K562 (cell line): Measurements from ENCODE around the gene MAB21L1. TPM values are rescaled to one million over a fixed set of nuclear protein-coding genes. Genes with fewer than 3 reads are reported as not detected.

Experiments used
- ATAC-seq: fragments of 200-7000 bp; cut with Tn5 transposase; 3 replicates; pipeline ENCODE4 v1.9.1; 2020; ENCODE audit warnings: moderate library complexity
- BruUV-seq: library from RNA; stranded (reverse); fragments of 400-500 nt; replicated peaks from 2 replicates; lab custom pipeline; 2021; lab: Mats Ljungman, UMichigan
- CTCF ChIA-PET: fragments of 300-600 bp; formaldehyde crosslinking; extraction: SDS; loops from one replicate; lab custom pipeline; 2021; ENCODE audit warnings: low intra/inter-chr PET ratio; lab: Yijun Ruan, JAX
- POLR2A ChIA-PET: fragments of 300-600, 350-650 bp; sonication (Branson Sonifier 250); formaldehyde crosslinking; extraction: SDS; loops from one replicate; lab custom pipeline; 2021; ENCODE audit warnings: antibody characterized with exemption, inconsistent platforms; lab: Yijun Ruan, JAX
- DNase-seq, 4 experiments: peaks; one replicate each; pipeline versions ENCODE4 v3.0.0 to v3.0.0-alpha.2; 2011 to 2018; ENCODE audit warnings: low spot score in 3 of 4, mixed read lengths in 3 of 4; ENCODE audit errors: extremely low read depth in 1 of 4
- FAIRE-seq: peaks from 2 replicates; lab custom pipeline; 2011; peaks lifted over from hg19 to GRCh38; lab: Jason Lieb, UNC
- H2AFZ ChIP-seq: 2 replicates; pipeline ENCODE4 v1.6.0; 2011; ENCODE audit warnings: low read depth, low read length, control low read depth, inconsistent platforms
- H3K27ac ChIP-seq: fragments of 200-600 bp; 3 replicates; pipeline ENCODE4 v1.8.0; 2011; ENCODE audit warnings: low read depth, mild to moderate bottlenecking, control low read depth, inconsistent platforms, low read length, moderate library complexity, mixed read lengths; ENCODE audit errors: extremely low read depth
- H3K27me3 ChIP-seq, 2 experiments: fragments of 300-600 bp in 1 of 2; 2 replicates in 1 of 2; 3 replicates in 1 of 2; pipeline versions ENCODE4 v1.6.0 to v1.8.0; 2011; ENCODE audit warnings: inconsistent platforms in 2 of 2, low read length in 2 of 2, mild to moderate bottlenecking in 1 of 2, mixed read lengths in 1 of 2, moderate library complexity in 1 of 2; ENCODE audit not compliant: control insufficient read depth in 2 of 2, insufficient read depth in 2 of 2
- H3K36me3 ChIP-seq: fragments of 300-600 bp; 3 replicates; pipeline ENCODE4 v1.8.0; 2011; ENCODE audit warnings: mild to moderate bottlenecking, low read length, inconsistent platforms; ENCODE audit not compliant: control insufficient read depth, insufficient read depth
- H3K4me1 ChIP-seq, 2 experiments: fragments of 200-600 bp in 1 of 2; replicated peaks in 1 of 2; 2 replicates in 1 of 2; 3 replicates in 1 of 2; pipeline versions ENCODE4 v1.5.1 to v1.8.0; 2011; ENCODE audit warnings: inconsistent platforms in 2 of 2, low read length in 2 of 2, mild to moderate bottlenecking in 1 of 2, mixed read lengths in 1 of 2, moderate library complexity in 1 of 2; ENCODE audit not compliant: control insufficient read depth in 2 of 2, insufficient read depth in 2 of 2
- H3K4me2 ChIP-seq: 2 replicates; pipeline ENCODE4 v1.6.1; 2011; ENCODE audit warnings: low read length, control low read depth, inconsistent platforms, mixed read lengths; ENCODE audit not compliant: insufficient read depth
- H3K4me3 ChIP-seq: fragments of 200-600 bp; sonication (generic), shearing (Covaris generic); 2 replicates; pipeline ENCODE4 v1.5.1; 2016; ENCODE audit warnings: control low read depth, inconsistent platforms
- H3K79me2 ChIP-seq: fragments of 200-600 bp; 3 replicates; pipeline ENCODE4 v1.8.0; 2011; ENCODE audit warnings: low read length, inconsistent platforms; ENCODE audit not compliant: control insufficient read depth, insufficient read depth
- H3K9ac ChIP-seq, 2 experiments: 2 replicates each; pipeline versions ENCODE4 v1.6.0 to v1.6.1; 2011; ENCODE audit warnings: low read depth in 2 of 2, low read length in 2 of 2, control low read depth in 1 of 2, inconsistent platforms in 1 of 2, mild to moderate bottlenecking in 1 of 2, mixed read lengths in 1 of 2; ENCODE audit not compliant: insufficient read depth in 1 of 2
- H3K9me1 ChIP-seq: one replicate; pipeline ENCODE4 v1.6.0; 2011; ENCODE audit warnings: inconsistent platforms, mild to moderate bottlenecking, low read length, moderate library complexity; ENCODE audit not compliant: control insufficient read depth, insufficient read depth
- H3K9me3 ChIP-seq: replicated peaks from 2 replicates; pipeline ENCODE4 v1.5.1; 2011; ENCODE audit warnings: low read depth, low read length, inconsistent platforms; ENCODE audit not compliant: control insufficient read depth, insufficient read depth
- H4K20me1 ChIP-seq: replicated peaks from 2 replicates; pipeline ENCODE4 v1.6.1; 2011; ENCODE audit warnings: low read length, inconsistent platforms, mixed read lengths; ENCODE audit not compliant: control insufficient read depth, insufficient read depth
- BDP1 ChIP-seq: IDR thresholded peaks from 3 replicates; pipeline ENCODE4 v1.6.1; 2011; ENCODE audit not compliant: insufficient read length, insufficient read depth
- BRF1 ChIP-seq: IDR thresholded peaks from 3 replicates; pipeline ENCODE4 v1.6.1; 2011; ENCODE audit warnings: borderline replicate concordance, mild to moderate bottlenecking; ENCODE audit not compliant: insufficient read length; ENCODE audit errors: extremely low read depth
- DMBX1 ChIP-seq: fragments of 250-450 bp; sonication (Bioruptor Pico); IDR thresholded peaks from 2 replicates; pipeline ENCODE4 v1.8.0; 2022; ENCODE audit warnings: inconsistent platforms, mild to moderate bottlenecking, moderate library complexity, borderline replicate concordance
- ETV1 ChIP-seq: fragments of 450-650 bp; conservative IDR thresholded peaks from 2 replicates; pipeline ENCODE4 v1.6.1; 2016; ENCODE audit warnings: missing genetic modification characterization, control low read depth, low read depth, missing compliant biosample characterization
- HDAC2 ChIP-seq: fragments of 450-650 bp; IDR thresholded peaks from 2 replicates; pipeline ENCODE4 v1.6.1; 2016; ENCODE audit warnings: mild to moderate bottlenecking
- MAZ ChIP-seq, 2 experiments: fragments of 450-650 bp in 1 of 2; sonication (generic) in 1 of 2; formaldehyde crosslinking; IDR thresholded peaks in 1 of 2; conservative IDR thresholded peaks in 1 of 2; 2 replicates each; pipeline versions ENCODE4 v1.4.0 to v1.5.0; 2020; ENCODE audit warnings: mild to moderate bottlenecking in 1 of 2, missing genetic modification reagents in 1 of 2
- MCM5 ChIP-seq: fragments of 450-650 bp; IDR thresholded peaks from 2 replicates; pipeline ENCODE4 v1.6.1; 2016; ENCODE audit warnings: low read depth
- NFIC ChIP-seq: fragments of 450-650 bp; IDR thresholded peaks from 2 replicates; pipeline ENCODE4 v1.6.1; 2017; ENCODE audit warnings: mild to moderate bottlenecking, inconsistent platforms
- POLR2B ChIP-seq: fragments of 450-650 bp; IDR thresholded peaks from 2 replicates; pipeline ENCODE4 v1.6.1; 2018; ENCODE audit warnings: low read depth; ENCODE audit not compliant: partially characterized antibody
- RFX7 ChIP-seq: fragments of 250-450 bp; sonication (Bioruptor Pico); IDR thresholded peaks from 2 replicates; pipeline ENCODE4 v1.5.1; 2021; ENCODE audit warnings: mild to moderate bottlenecking
- SRSF3 ChIP-seq: fragments of 200-400 bp; formaldehyde crosslinking; IDR thresholded peaks from 2 replicates; pipeline ENCODE4 v1.6.1; 2016; ENCODE audit warnings: mild to moderate bottlenecking, low read length, moderate library complexity; ENCODE audit not compliant: insufficient read depth
- SRSF9 ChIP-seq: fragments of 200-400 bp; formaldehyde crosslinking; IDR thresholded peaks from 2 replicates; pipeline ENCODE4 v1.6.1; 2017; ENCODE audit warnings: low read depth, low read length, borderline replicate concordance
- TCFL5 ChIP-seq: fragments of 250-450 bp; sonication (Bioruptor Pico); conservative IDR thresholded peaks from 2 replicates; pipeline ENCODE4 v1.6.1; 2021; ENCODE audit warnings: mild to moderate bottlenecking, moderate library complexity, matching md5 sums
- TRIM24 ChIP-seq, 2 experiments: fragments of 450-650 bp; IDR thresholded peaks; 2 replicates each; pipeline ENCODE4 v1.6.1; 2016
- U2AF1 ChIP-seq: fragments of 200-400 bp; formaldehyde crosslinking; optimal IDR thresholded peaks from 2 replicates; pipeline ENCODE3; 2017; ENCODE audit warnings: mild to moderate bottlenecking, low read depth, low read length, moderate library complexity
- ZNF143 ChIP-seq: sonication (generic); formaldehyde crosslinking; IDR thresholded peaks from 2 replicates; pipeline ENCODE4 v1.9.0; 2022; ENCODE audit warnings: mild to moderate bottlenecking, missing genetic modification reagents
- ZNF24 ChIP-seq: fragments of 450-650 bp; IDR thresholded peaks from 2 replicates; pipeline ENCODE4 v1.6.1; 2016
- ZNF584 ChIP-seq: fragments of 200-800 bp; sonication (Bioruptor generic); IDR thresholded peaks from 2 replicates; pipeline ENCODE4 v1.6.1; 2016; ENCODE audit warnings: low read depth, mild to moderate bottlenecking, missing genetic modification characterization, missing compliant biosample characterization
- WGBS: fragments of 100-300 bp; shearing (Covaris generic); methylation state at CpG from one replicate; pipeline ENCODE4 v1.1.6; 2016; ENCODE audit warnings: low coverage, mixed read lengths; ENCODE audit not compliant: insufficient coverage; ENCODE audit errors: missing lambda C conversion rate; 5-methylcytosine and 5-hydroxymethylcytosine counted together
- in situ Hi-C: fragments of 300-500 bp; cut with MboI; formaldehyde crosslinking; loops from 4 replicates; pipeline ENCODE4 v1.15.0; 2018; ENCODE audit warnings: inconsistent platforms, mixed read lengths
- intact Hi-C: fragments of 100-400 bp; cut with micrococcal nuclease; formaldehyde crosslinking; loops from 2 replicates; pipeline ENCODE4 v1.14.2; 2022
- polyA plus RNA-seq, 8 experiments: library from polyadenylated mRNA; depleted of rRNA in 4 of 8; stranded (reverse) in 5 of 8; unstranded in 3 of 8; fragments of >200 nt; fragmentation: Nextera tagmentation in 2 of 8; fragmentation: Illumina TruSeq in 1 of 8; extraction: Ambion mirVana in 2 of 8; extraction: Trizol in 1 of 8; gene quantifications; 2 replicates each; pipeline versions ENCODE4 v1.2.1 to v1.2.3, GENCODE V29; 2011 to 2014; ENCODE audit warnings: inconsistent platforms in 1 of 8, missing spikeins in 1 of 8
- total RNA-seq, 7 experiments: library from RNA; depleted of rRNA in 6 of 7; stranded (reverse); fragments of >200 nt in 6 of 7; fragmentation: Illumina TruSeq in 2 of 7; extraction: Trizol in 2 of 7; gene quantifications; 2 replicates each; pipeline versions ENCODE4 v1.2.1 to v1.2.3, GENCODE V29; 2011 to 2021; ENCODE audit warnings: low replicate concordance in 1 of 7
- TF ChIP-seq, protein P1 (sequence below), 2 experiments: fragments of 200-800 bp in 1 of 2; sonication (Bioruptor generic) in 1 of 2; sonication (generic) in 1 of 2; formaldehyde crosslinking in 1 of 2; IDR thresholded peaks in 1 of 2; conservative IDR thresholded peaks in 1 of 2; 2 replicates each; pipeline versions ENCODE4 v1.5.0 to v1.6.1; 2016 to 2020; ENCODE audit warnings: missing compliant biosample characterization in 1 of 2, missing genetic modification characterization in 1 of 2, missing genetic modification reagents in 1 of 2
- TF ChIP-seq, protein P2 (sequence below): fragments of 450-650 bp; conservative IDR thresholded peaks from 2 replicates; pipeline ENCODE4 v1.6.1; 2016; ENCODE audit warnings: missing genetic modification characterization, low read depth, mild to moderate bottlenecking, missing compliant biosample characterization, moderate library complexity

MAB21L1 gene
- total and polyA plus RNA-seq, 9 of the 15 experiments (the other 6 are each of a cell fraction or from before 2014, with no cell fraction given): not detected

DNA sequence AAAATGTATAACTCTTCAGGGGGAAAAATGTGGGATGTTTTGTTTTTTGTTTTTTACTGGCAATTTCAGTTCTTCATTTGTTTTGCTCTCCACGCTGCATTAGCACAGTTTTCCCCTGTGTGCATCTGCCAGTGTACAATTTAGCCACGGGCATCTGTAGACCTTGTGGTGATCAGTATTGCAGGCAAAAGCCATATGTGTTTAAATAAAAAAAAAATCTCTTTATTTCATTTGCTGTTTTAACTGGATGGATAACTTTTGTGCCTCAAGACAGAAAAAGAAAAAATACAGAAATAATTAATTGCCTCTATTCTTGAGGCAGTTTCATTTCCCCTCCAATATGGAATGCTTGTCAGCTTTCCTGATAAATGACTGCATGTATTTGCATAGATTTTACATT, 7.9 kb upstream of the MAB21L1 start (continued):
- no peak for TF ChIP-seq ZNF24
- no peak for TF ChIP-seq ETV1
- TF ChIP-seq, protein P1, sequence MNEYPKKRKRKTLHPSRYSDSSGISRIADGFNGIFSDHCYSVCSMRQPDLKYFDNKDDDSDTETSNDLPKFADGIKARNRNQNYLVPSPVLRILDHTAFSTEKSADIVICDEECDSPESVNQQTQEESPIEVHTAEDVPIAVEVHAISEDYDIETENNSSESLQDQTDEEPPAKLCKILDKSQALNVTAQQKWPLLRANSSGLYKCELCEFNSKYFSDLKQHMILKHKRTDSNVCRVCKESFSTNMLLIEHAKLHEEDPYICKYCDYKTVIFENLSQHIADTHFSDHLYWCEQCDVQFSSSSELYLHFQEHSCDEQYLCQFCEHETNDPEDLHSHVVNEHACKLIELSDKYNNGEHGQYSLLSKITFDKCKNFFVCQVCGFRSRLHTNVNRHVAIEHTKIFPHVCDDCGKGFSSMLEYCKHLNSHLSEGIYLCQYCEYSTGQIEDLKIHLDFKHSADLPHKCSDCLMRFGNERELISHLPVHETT (CRISPR knock-in tag; conservative IDR thresholded peaks at IDR 0.05 in 1 of 2, IDR thresholded peaks at IDR 0.05 in 1 of 2): no peak
- no peak for TF ChIP-seq POLR2B
- TF ChIP-seq BRF1: no peak

DNA sequence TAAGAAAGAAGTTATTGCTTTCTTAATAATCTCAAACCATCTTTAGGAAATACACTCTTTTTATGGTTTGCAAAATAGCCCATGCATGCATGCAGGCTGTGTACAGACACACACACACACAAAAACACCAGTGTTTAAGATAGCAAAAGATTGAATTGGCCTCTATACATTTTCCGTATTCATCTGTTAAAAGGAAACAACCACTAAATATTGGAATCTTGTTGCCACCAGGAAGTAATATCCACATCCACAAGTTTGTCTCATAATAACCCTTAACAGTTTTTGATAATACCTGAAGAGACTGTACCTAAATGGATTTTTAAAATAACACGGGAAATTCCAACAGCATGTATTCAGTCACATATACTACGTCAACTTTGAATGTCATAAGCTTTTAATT, 7.3 kb upstream of the MAB21L1 start:
- in situ Hi-C loops: no loop called here

More for the DNA sequence above, 7.3 kb upstream of the MAB21L1 start:
- Histone ChIP-seq H3K9me1 (no peaks in the 10 kb centered on the region), H3K9me3 (no peaks in the 10 kb centered on the region), H3K27ac (no peak overlapping the region), H3K4me3 (no peak overlapping the region), H3K4me2 (no peak overlapping the region), H3K36me3 (no peaks in the 10 kb centered on the region), H3K9ac (no peak overlapping the region), H3K4me1 (no peaks in the 10 kb centered on the region), H4K20me1 (no peaks in the 10 kb centered on the region), H3K79me2 (no peaks in the 10 kb centered on the region), H2AFZ (no peak overlapping the region), H3K27me3 (no peaks in the 10 kb centered on the region)
- TF ChIP-seq U2AF1 (no peak), TRIM24 (IDR thresholded peaks at IDR 0.05) (no peak), SRSF3 (no peak), DMBX1 (CRISPR knock-in tag) (no peak), TCFL5 (CRISPR knock-in tag) (no peak), ZNF584 (no peak), MAZ (CRISPR knock-in tag; conservative IDR thresholded peaks at IDR 0.05 in 1 of 2, IDR thresholded peaks at IDR 0.05 in 1 of 2) (no peak), RFX7 (CRISPR knock-in tag) (no peak), MCM5 (no peak), BDP1 (no peak), NFIC (no peak), HDAC2 (no peak), SRSF9 (no peak), ZNF143 (CRISPR knock-in tag) (no peak)
- TF ChIP-seq, protein P2, sequence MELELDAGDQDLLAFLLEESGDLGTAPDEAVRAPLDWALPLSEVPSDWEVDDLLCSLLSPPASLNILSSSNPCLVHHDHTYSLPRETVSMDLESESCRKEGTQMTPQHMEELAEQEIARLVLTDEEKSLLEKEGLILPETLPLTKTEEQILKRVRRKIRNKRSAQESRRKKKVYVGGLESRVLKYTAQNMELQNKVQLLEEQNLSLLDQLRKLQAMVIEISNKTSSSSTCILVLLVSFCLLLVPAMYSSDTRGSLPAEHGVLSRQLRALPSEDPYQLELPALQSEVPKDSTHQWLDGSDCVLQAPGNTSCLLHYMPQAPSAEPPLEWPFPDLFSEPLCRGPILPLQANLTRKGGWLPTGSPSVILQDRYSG (tag): no peak
- no peak for ATAC-seq
- POLR2A ChIA-PET: no interaction called here
- BruUV-seq: no TSS peak
- 0% methylated on average over 3 of the region's 3 CpGs for WGBS
- CTCF ChIA-PET: no interaction called here
- FAIRE-seq: no peak
- no peak for DNase-seq
- intact Hi-C loops: no loop called here
